GM21423 (cell line): Measurements from ENCODE around the gene FAM50A.
"Not testable (repeated sequence)": the region's sequence is repeated elsewhere in the genome, so short reads cannot be mapped to it uniquely, and the experiment has no call there.

Experiments used
- ATAC-seq: cut with Tn5 transposase; IDR thresholded peaks from one replicate; pipeline ENCODE4 v1.9.1; 2021; ENCODE audit warnings: mild to moderate bottlenecking, moderate library complexity; ENCODE audit not compliant: unreplicated experiment

FAM50A gene, protein sequence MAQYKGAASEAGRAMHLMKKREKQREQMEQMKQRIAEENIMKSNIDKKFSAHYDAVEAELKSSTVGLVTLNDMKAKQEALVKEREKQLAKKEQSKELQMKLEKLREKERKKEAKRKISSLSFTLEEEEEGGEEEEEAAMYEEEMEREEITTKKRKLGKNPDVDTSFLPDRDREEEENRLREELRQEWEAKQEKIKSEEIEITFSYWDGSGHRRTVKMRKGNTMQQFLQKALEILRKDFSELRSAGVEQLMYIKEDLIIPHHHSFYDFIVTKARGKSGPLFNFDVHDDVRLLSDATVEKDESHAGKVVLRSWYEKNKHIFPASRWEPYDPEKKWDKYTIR

DNA sequence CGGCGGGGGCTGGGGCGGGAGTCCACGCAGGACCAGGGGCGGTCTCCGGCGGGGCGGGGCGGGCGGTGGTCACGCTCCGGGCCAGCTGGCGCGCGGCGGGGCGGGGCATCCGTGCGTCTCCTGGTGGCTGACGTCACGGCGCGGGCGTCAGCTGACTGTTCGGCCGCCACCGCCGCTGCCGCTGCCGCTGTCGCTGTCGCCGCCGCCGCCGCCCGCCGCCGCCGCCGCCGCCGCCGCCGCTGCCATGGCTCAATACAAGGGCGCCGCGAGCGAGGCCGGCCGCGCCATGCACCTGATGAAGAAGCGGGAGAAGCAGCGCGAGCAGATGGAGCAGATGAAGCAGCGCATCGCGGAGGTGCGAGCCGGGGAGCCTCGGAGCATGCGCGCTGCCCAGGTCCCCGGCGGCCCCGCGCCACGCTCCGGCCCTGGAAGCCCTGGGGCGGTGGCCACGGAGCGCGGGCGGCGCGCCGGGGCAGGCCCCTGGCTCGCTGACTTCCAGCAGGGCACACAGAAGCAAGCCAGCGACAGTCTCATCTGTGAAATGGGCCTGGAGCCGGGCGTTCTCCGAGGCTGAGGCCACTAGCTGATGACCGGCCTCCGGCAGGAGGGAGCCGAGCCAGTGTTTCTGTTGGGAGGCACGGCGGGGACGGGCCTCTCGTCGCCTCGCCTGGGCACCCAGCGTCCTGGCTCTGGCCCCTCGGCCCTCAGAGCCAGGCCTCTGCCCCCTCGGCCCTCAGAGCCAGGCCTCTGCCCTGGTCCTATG lies at the start of gene FAM50A:
TSS of gene FAM50A (plus strand) at position 150 of the 763 bp plus-strand sequence. CDS start at position 245, 95 bp downstream.
- ATAC-seq: peak; percentile 76

DNA sequence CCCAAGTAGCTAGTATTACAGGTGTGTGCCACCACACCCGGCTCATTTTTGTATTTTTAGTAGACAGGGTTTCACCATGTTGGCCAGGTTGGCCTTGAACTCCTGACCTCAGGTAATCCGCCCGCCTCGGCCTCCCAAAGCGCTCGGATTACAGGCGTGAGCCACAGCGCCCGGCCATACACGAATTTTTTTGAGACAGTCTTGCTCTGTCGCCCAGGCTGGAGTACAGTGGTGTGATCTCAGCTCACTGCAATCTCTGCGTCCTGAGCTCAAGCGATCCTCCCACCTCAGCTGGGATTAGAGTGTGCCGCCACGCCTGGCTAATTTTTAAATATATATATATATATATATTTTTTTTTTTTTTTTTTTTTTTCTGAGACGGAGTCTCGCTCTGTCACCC lies 47.6 kb upstream of the FAM50A start:
- not testable (repeated sequence) for ATAC-seq

DNA sequence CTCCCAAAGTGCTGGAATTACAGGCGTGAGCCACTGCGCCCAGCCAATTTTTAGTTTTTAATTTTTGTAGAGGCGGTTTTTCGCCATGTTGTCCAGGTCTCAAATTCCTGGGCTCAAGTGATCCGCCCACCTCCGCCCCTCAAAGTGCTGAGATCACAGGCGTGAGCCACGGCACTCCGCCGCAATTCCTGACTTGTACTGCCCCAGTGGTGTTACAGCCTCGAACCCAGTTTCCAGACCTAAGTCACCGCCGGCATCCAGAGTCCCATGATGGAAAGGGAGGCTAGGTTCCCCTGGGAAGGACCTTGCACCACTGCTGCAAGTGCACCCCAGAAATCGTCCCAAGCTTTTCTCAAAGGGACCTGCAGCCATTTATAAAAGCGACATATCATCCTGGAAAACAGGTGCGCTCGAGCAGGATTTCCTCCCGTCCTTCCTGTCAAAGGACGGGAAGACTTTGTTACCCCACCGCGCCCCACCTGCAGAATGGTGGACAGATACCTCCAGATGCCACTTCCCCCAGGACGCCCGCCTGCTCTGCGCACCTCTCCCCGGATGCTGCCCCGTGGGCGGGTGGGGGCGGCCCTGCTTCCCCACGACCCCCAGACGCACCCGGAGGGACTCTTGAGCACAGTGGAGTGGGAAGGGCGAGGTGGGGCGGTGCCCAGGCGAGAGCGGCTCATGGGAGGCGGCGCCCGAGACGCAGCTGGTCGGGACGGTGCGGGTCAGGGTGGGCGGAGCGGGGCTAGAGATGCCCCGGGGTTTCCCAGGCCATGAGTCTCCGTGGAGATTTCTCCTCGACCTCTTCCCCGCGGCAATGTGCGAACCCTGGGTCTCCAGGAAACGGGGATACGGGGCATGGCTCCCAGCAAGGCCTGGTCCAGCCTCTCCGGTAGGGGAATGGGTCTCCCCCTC lies 46.7 kb upstream of the FAM50A start:
- ATAC-seq: peak; percentile 45

DNA sequence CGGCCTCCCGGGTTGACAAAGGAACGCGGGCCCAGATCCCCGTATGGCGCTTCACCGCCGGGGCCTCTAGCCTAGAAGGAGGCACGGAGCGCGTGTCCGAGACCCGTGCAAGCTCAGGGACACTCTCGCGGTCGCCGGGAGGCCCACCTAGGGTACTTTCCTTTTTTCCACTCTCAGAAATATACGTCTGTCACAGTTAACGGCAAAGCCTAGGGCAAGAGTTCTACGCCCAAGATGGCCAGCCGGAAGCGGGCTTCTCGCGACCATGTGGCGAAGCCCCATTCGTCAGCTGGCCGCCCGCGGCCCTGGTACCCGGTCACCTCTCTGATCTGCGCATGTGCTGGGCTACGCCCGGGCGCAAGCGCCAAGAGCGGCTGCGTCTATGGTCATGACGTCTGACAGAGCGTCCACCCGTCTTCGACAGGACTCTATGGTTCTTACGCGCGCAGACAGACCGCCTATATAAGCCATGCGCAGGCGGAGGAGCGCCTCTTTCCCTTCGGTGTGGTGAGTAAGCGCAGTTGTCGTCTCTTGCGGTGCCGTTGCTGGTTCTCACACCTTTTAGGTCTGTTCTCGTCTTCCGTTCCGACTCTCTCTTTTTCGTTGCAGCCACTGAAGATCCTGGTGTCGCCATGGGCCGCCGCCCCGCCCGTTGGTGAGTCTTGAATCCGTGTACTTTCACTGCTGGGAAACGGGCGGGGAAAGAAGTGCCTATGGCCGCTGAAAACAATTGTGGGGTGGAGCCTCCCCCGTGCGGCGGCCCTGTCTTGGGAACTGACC lies 45.9 kb upstream of the FAM50A start, which contains the start of gene RPL10:
TSS of gene RPL10 (plus strand) at position 490 of the 780 bp plus-strand sequence. CDS start at position 633, 143 bp downstream.
- peak; percentile 78 for ATAC-seq

DNA sequence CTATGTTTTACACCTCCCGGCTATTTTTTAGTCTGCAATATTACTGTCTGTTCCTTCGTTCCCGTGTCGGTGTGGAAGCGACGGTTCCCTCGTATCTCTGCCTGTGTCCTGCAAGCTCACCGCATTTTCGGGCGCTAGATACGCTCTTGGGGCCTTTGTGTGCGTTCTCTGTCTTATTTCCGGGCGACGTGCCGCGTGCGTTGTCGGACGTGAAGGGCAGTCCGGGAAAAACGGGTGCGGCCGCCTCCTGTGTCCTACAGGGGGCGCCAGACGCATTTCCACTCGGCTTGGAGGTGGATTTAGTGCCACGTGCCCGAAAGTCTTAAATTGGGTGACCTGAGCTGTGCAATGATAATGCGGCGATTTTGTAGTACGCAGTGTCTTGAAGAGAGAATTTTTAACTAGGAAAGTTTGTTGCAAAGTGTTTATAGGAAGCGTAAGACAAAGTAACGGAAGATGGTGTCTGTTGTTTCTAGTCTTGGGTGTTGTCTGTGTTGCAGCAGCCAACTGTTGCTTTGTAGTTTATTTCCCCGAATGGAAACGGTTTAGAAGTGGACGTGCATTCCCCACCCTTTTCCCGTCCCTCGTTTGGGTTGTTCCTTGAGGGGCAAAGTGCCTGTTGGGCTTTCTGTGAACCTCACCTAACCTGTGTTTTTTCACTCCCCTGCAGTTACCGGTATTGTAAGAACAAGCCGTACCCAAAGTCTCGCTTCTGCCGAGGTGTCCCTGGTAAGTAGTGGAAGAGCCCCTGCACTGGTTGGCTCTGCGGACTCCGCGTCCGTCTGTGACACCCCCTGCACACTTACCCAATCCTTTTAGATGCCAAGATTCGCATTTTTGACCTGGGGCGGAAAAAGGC lies 45.0 kb upstream of the FAM50A start:
- peak; percentile 32 for ATAC-seq

DNA sequence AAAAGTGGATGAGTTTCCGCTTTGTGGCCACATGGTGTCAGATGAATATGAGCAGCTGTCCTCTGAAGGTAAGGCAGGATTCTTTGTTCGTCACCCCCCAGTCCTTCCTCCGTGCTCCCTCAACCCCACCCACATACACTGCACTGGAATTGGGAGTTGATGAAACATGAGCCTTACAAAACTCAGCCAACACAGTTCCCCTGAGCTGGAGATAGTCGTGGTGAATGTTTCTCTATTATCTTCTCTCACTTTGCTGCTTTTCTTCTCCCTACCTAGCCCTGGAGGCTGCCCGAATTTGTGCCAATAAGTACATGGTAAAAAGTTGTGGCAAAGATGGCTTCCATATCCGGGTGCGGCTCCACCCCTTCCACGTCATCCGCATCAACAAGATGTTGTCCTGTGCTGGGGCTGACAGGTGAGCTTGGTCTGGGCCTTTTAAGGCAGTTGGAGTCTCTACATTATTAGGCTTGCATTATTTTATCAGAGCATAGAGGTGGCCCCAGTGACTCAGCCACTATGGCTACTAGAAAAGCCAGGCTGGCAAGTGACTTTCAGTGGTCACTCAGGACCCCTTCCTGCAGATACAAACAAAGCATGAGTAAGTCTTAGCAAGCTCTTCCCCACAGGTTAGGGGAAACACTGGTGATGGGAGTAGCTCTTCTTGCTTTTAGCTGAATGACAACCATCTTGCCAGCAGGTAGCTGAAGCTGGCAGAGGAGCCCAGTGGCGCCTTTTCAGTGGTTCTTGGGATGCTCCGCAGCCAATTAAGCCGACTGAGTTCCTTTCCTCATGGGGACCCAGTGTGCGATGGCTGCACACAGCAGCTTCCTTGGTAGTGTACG lies 44.2 kb upstream of the FAM50A start:
- ATAC-seq: no peak

DNA sequence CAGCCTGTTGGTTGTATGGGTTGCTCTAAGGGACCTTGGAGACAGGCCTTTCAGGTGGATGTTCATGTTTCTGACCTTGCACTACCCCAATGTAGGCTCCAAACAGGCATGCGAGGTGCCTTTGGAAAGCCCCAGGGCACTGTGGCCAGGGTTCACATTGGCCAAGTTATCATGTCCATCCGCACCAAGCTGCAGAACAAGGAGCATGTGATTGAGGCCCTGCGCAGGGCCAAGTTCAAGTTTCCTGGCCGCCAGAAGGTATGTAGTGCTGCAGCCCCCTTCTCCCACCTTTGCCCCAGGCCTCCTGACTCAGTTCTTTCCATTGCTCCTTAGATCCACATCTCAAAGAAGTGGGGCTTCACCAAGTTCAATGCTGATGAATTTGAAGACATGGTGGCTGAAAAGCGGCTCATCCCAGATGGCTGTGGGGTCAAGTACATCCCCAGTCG lies 43.5 kb upstream of the FAM50A start:
- ATAC-seq: not testable (repeated sequence)

DNA sequence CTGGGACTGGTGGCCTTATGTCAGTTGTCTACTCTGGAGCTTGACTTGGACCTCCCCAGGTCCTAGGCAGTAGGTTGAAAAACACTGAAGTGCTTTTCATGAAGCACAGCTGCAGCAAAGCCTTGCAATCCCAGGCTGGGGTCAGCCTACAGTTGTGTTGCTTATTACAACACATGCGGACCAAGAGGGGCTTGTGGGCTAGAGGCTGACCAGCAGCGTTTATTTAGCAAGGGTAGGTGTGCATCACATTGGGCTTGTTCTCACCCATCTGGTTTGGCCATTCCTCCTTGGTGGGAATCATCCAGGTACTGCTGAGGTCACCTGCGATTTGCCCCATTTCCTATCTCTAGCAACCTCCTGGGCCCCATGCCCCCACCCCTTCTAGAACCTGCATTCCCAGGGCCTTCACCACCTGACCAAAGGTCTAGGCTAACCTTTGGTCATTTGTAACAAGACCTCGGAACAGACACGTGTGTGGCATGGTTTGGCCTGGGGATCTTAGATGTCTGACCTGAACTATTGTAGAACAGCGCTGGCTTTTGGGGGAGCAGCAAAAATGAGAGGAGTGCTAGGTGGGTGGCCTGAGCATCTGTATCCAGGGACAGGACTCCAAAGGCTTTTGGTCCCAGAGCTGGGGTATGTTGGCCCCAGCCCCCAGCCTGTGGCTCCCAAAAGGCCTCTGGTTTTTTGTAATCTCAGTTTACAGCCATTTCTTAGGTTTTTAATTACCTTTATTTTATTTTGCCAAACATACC lies 42.7 kb upstream of the FAM50A start:
- no peak for ATAC-seq

DNA sequence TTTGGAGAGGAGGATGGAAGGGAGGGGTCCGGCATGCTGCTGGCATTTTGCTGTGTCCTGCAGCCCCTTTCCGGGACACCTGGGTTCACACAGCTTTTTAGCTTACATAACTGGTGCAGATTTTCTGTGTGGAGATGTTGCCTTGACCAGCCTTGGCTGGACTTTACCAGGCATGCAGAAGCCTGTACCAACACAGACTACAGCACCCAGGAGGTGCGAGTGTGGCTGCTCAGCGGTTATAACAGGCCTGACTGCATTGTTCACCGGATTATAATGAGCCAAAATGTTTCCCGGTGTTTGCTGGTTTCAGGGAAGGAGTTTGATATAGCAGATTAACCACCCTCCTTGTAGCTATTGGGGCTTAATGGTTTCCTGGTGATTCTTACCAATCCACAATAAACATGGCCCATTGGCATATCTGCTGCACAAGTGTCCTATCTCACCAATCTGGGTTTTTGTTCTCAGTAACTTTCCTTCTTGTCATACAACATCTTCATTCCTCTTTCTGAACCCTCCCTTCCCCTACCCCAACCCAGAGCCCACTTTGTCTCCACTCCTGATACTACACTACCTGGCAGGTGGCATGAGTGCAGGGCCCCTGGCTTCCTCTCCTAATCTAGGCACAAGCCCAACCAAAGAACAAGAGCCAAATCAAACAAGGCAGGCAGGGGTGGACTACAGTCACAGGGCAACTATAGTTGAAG lies 41.9 kb upstream of the FAM50A start:
- no peak for ATAC-seq

DNA sequence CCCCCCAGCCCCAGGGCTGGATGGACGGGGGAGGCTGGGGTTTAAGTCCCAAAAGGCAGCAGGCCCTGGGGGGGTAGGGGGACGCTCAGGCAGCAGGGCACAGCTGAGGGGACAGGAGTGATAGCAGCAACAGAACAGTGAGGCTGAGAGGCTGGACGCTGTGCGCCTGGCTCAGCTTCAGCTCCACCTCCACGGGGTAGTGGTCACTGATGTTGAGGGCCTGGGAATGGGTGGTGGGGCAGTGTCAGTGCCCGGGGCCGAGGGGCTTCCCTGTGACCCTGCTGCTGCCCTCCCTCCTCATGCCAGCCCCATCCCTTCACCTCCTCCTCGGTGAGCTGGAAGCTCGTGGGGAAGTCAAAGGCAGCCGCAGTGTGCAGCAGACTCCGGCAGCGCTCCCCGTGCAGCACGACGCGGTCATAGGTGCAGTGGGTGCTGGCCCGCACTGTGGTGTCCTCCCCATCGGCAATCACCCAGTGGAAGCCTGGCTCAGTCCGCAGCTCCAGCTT lies 41.3 kb upstream of the FAM50A start:
- ATAC-seq: no peak

DNA sequence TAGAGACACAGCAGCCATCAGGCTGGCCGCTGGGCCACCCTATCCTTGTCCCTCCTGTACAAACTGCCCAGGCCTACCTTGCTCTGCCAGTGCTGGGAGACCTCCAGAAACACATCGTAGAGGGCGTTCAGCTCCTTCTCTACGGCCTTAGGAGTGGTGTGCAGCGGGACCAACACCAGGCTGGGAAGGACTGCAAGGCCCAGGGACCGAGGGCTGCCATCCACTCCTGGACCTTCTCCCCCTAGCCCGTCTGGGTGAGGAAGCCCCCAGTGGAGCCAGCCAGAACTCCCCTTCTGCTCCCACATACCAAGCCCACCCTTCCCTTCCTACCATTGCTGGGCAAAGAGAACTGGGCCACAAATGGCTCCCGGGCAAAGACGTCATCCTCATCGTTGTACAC lies 40.7 kb upstream of the FAM50A start:
- ATAC-seq: no peak

DNA sequence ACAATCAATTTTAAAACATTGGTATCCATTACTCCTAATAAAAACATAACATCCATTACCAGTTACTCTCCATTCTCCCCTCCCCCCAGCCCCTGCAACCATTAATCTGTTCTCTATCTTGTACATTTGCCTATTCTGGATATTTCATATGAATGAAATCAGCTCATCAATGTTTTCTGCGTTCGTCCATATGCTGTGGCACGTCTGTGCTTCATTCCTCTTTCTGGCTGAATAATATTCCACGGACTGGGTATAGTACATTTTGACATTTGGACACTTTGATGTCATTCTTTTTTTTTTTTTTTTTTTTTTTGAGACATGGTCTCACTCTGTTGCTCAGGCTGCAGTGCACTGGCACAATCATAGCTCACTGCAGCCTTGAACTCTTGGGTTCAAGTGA lies 40.1 kb upstream of the FAM50A start:
- ATAC-seq: no peak

DNA sequence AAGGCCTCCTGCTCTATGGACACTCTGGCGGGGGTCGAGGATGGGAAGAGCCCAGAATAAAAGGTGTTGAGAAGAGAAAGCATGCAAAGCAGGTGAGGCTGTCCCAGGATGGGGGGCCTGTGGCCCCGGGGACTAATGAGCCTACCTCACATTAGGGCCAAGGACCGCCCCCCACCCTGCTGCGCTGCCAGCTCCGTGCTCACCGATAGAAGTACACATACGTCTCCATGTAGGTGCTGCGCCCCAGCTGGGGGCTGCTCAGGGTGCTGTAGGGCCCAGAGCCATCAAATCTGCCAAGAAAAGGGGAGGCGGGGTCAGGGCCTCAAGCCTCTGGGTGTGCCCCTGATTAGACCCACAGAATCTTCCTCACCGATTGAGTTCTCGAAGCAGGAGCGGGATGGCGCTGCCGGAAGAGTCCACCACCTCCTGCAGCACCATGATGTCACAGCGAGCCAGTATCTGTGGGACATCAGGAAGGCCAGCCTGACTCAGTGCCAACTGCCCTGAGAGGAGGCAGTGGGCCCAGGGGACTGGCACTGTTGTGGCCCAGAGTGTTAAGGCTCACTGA lies 39.2 kb upstream of the FAM50A start:
- ATAC-seq: no peak

DNA sequence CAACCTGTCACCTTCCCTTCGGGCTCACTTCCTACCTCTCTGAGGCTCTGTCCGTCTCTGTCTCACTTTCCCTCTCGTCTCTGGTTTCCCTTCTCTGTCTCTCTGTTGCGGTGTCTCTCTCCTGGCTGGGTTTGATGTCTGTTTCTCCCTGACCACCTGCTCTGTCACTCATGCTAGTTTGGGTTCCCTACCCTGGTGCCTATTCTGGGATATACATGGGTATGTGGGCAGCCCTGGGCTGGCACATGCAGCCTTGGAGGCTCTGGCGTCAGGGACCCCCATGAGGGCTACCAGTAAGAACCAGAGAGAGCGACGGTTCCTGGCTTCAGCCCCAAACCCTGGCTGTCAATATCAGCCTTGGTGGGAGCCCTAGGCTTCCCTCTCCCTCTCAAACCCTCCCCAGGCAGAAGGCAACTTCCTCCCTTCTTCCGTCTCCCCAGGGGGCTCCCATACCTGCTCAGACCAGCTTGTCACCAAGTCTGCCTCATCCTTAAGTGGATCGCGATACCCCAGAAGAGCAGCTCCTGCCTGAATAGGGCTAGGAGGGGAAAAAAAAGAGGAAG lies 35.2 kb upstream of the FAM50A start:
- ATAC-seq: no peak

DNA sequence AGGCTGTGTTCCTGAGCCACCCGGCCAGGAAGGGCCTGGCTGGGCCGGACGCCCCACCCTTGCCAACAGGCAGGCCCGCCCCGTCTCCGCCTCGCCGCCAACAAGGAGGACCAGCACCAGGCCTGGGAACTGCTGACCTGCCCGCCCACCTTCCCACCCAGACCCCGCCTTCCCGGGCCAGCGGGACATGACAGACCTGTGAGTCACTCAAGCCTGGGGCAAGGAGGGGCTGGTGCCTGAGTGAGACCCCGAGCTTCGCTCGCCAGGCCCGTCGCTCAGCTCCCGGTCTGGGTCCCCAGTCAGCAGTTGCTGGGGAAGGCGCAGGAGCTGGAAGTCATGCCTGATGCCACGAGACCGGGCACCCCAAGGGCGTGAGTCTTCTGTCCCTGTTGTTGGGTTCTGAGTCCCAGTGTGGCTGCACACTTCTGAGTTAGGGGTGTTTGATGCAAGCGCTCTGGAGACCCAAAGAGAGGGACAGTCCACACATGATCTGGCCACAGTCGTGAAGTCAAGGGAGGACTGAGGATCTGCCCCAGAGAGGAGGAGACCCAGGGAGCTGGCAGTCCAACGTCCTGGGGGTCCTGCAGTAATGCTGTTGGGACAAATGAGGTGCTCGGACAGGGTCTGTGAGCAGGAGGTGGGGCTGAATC lies 34.6 kb upstream of the FAM50A start, which contains the start of gene DNASE1L1:
TSS of gene DNASE1L1 (minus strand) at position 33 of the 650 bp plus-strand sequence. CDS start 3,686 bp downstream, outside the sequence.
- no peak for ATAC-seq

DNA sequence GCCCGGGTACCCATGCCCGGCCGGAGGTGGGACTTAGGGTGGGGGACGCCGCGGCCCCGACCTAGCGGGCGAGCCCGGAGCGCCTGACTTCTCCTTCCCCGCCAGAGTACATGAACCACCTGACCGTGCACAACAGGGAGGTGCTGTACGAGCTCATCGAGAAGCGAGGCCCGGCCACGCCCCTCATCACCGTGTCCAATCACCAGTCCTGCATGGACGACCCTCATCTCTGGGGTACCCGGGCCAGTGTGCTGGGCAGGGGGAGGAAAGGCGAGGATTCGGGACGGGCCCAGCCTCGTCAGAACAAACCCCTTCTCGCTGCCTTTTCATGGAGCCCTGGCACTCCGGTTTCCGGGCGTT lies 32.0 kb upstream of the FAM50A start:
- ATAC-seq: peak; percentile 48
